Measurements from ENCODE around the gene CHL1. TPM values are rescaled to one million over a fixed set of nuclear protein-coding genes. Genes with fewer than 3 reads are reported as not detected.

CHL1 gene
- total and polyA plus RNA-seq, 2 experiments from 2014 or later = not detected

- in situ Hi-C loops (cut with MboI) = no loop called here
- DNase-seq = no peak
- H2AFZ ChIP-seq = no peak overlapping the region
- no peaks in the 10 kb centered on the region for H3K79me2 ChIP-seq (ENCODE audit: insufficient read depth)
- no peaks in the 10 kb centered on the region for H3K27me3 ChIP-seq (replicated peaks; ENCODE audit: insufficient read depth)
- H3K9me3 ChIP-seq (ENCODE audit: low read depth) = no peaks in the 10 kb centered on the region
- no peaks in the 10 kb centered on the region for H4K20me1 ChIP-seq (ENCODE audit: insufficient read depth)
- TF ChIP-seq EZH2phosphoT487 (IDR thresholded peaks at IDR 0.05; ENCODE audit: insufficient read depth, low read depth) (no peak), EZH2 (IDR thresholded peaks at IDR 0.05; ENCODE audit: insufficient read depth, poor library complexity, severe bottlenecking) (no peak)
- H3K9ac ChIP-seq = no peak overlapping the region
- no peak overlapping the region for H3K27ac ChIP-seq
- H3F3A ChIP-seq (ENCODE audit: insufficient read depth) = no peaks in the 10 kb centered on the region
- H3K36me3 ChIP-seq (ENCODE audit: low read depth) = no peaks in the 10 kb centered on the region
- no peak overlapping the region for H3K4me2 ChIP-seq (ENCODE audit: unreplicated experiment)
- no peaks in the 10 kb centered on the region for H3K9me2 ChIP-seq (ENCODE audit: insufficient read depth)
- WGBS, 2 experiments (ENCODE audit: low coverage in 1 of 2, low lambda C conversion rate in 2 of 2, missing lambda C conversion rate in 2 of 2) = 0 to 3% methylated on average over 2 of the region's 2 CpGs
- H3K4me3 ChIP-seq = no peak overlapping the region
- H3K4me1 ChIP-seq (ENCODE audit: insufficient read depth) = no peaks in the 10 kb centered on the region
Measured at GRCh38 chr3:454986-455385, 258.4 kb downstream of the CHL1 start.

DNA sequence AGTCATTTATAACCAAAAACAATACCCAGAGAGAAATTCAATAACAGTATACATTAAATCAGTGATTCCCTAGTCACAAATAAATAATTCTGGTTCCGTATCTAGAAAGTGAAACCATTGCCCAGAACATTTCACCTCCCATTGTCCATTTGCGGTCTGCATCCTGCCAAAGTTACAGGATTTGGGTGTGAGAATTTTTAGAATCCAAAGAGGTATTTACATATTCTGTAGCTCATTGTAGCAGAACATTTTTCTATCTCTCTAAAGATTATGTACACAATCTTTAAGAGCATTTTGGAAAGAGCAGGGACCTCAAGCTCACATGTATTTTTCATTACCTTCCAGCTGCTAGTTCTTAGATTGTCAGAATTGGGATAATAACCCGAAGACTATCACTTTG, 261.6 kb downstream of the CHL1 start:
- no peak overlapping the region for H2AFZ ChIP-seq
- WGBS, 2 experiments (ENCODE audit: low coverage in 1 of 2, low lambda C conversion rate in 2 of 2, missing lambda C conversion rate in 2 of 2) = 18 to 34% methylated on average over 3 of the region's 3 CpGs

GRCh38 chr3:458653-459310, 262.2 kb downstream of the CHL1 start:
- Histone ChIP-seq H3K9ac (no peak overlapping the region), H3K27me3 (replicated peaks; ENCODE audit: insufficient read depth) (no peaks in the 10 kb centered on the region), H3K4me3 (no peak overlapping the region), H3K4me1 (ENCODE audit: insufficient read depth) (no peaks in the 10 kb centered on the region), H3K9me3 (ENCODE audit: low read depth) (no peaks in the 10 kb centered on the region), H3K4me2 (ENCODE audit: unreplicated experiment) (no peak overlapping the region), H2AFZ (no peak overlapping the region), H3K27ac (no peak overlapping the region), H3F3A (ENCODE audit: insufficient read depth) (no peaks in the 10 kb centered on the region), H3K36me3 (ENCODE audit: low read depth) (no peaks in the 10 kb centered on the region), H4K20me1 (ENCODE audit: insufficient read depth) (no peaks in the 10 kb centered on the region), H3K79me2 (ENCODE audit: insufficient read depth) (no peaks in the 10 kb centered on the region), H3K9me2 (ENCODE audit: insufficient read depth) (no peaks in the 10 kb centered on the region)
- no peak for TF ChIP-seq EZH2 (IDR thresholded peaks at IDR 0.05; ENCODE audit: insufficient read depth, poor library complexity, severe bottlenecking)
- no peak for TF ChIP-seq EZH2phosphoT487 (IDR thresholded peaks at IDR 0.05; ENCODE audit: insufficient read depth, low read depth)
- in situ Hi-C loops (cut with MboI) = no loop called here
- DNase-seq = no peak
- WGBS, 2 experiments (ENCODE audit: low coverage in 1 of 2, low lambda C conversion rate in 2 of 2, missing lambda C conversion rate in 2 of 2) = 26 to 28% methylated on average over 8 of the region's 8 CpGs

More for the DNA sequence above, 261.6 kb downstream of the CHL1 start:
- Histone ChIP-seq H3K4me2 (ENCODE audit: unreplicated experiment) (no peak overlapping the region), H3K36me3 (ENCODE audit: low read depth) (no peaks in the 10 kb centered on the region), H3K27me3 (replicated peaks; ENCODE audit: insufficient read depth) (no peaks in the 10 kb centered on the region), H3F3A (ENCODE audit: insufficient read depth) (no peaks in the 10 kb centered on the region), H3K9me3 (ENCODE audit: low read depth) (no peaks in the 10 kb centered on the region), H3K9ac (no peak overlapping the region), H3K4me1 (ENCODE audit: insufficient read depth) (no peaks in the 10 kb centered on the region), H3K27ac (no peak overlapping the region), H3K9me2 (ENCODE audit: insufficient read depth) (no peaks in the 10 kb centered on the region), H3K79me2 (ENCODE audit: insufficient read depth) (no peaks in the 10 kb centered on the region), H3K4me3 (no peak overlapping the region), H4K20me1 (ENCODE audit: insufficient read depth) (no peaks in the 10 kb centered on the region)
- TF ChIP-seq EZH2 (IDR thresholded peaks at IDR 0.05; ENCODE audit: insufficient read depth, poor library complexity, severe bottlenecking) (no peak), EZH2phosphoT487 (IDR thresholded peaks at IDR 0.05; ENCODE audit: insufficient read depth, low read depth) (no peak)
- in situ Hi-C loops (cut with MboI) = no loop called here
- DNase-seq = no peak

Small RNA genes lying within 50 kb of the gene (small RNA-seq; reads per million reads assigned to genes)
- not detected for gene RNU6-1194P (ENCODE audit: low read depth, low replicate concordance)
